CD4-positive, alpha-beta T cell treated with Interferon alpha-2 for 1 hour (primary cell): ENCODE measurements around the gene SPOCK2.
A peak's percentile ranks its signal among the peaks of the same experiment; 100 is the strongest.

Experiments
- DNase-seq, 2 donors: peaks; one replicate each; pipeline ENCODE4 v3.0.0-alpha.2; 2020 to 2022

The SPOCK2 gene

GRCh38 chr10:72107325-72108003, 19.1 kb upstream of the SPOCK2 start:
- DNase-seq, result peak in 1 of 2 donors; percentile 65

- no peak for DNase-seq
These were observed 18.5 kb upstream of the SPOCK2 start for GRCh38 chr10:72106896-72107295.

- DNase-seq, result no peak
These were observed 18.0 kb upstream of the SPOCK2 start for GRCh38 chr10:72106154-72106849.

GRCh38 chr10:72105710-72106109, 17.4 kb upstream of the SPOCK2 start:
- no peak for DNase-seq

GRCh38 chr10:72105098-72105475, 16.7 kb upstream of the SPOCK2 start:
- DNase-seq, result no peak

- DNase-seq, result no peak
These were observed 16.2 kb upstream of the SPOCK2 start for GRCh38 chr10:72104472-72105097.

- DNase-seq, result no peak
These were observed 11.2 kb upstream of the SPOCK2 start for GRCh38 chr10:72099600-72099921.

- no peak for DNase-seq
These were observed 10.7 kb upstream of the SPOCK2 start for GRCh38 chr10:72098836-72099599.

GRCh38 chr10:72098301-72098835, 10.0 kb upstream of the SPOCK2 start:
- DNase-seq, result no peak

GRCh38 chr10:72097448-72098300, 9.3 kb upstream of the SPOCK2 start:
- no peak for DNase-seq

GRCh38 chr10:72096115-72097000, 8.0 kb upstream of the SPOCK2 start:
- no peak for DNase-seq

GRCh38 chr10:72095195-72095594, 6.8 kb upstream of the SPOCK2 start:
- no peak for DNase-seq

- no peak for DNase-seq
These were observed 6.2 kb upstream of the SPOCK2 start for GRCh38 chr10:72094574-72094973.

GRCh38 chr10:72093450-72093849, 5.1 kb upstream of the SPOCK2 start:
- DNase-seq, result no peak

- DNase-seq, result no peak
These were observed 4.6 kb upstream of the SPOCK2 start for GRCh38 chr10:72092987-72093386.

GRCh38 chr10:72092171-72092924, 4.0 kb upstream of the SPOCK2 start:
- DNase-seq, result no peak

GRCh38 chr10:72090326-72090725, 2.0 kb upstream of the SPOCK2 start:
- DNase-seq, result no peak

GRCh38 chr10:72089618-72090017, 1.3 kb upstream of the SPOCK2 start:
- DNase-seq, result peak in 1 of 2 donors; percentile 51

GRCh38 chr10:72088889-72089575, 681 bp upstream of the SPOCK2 start:
- DNase-seq, result peak; percentile 45 to 52
